ENCODE data around the gene MYMK.

MYMK gene

GRCh38 chr9:133533857-133534256, 9.1 kb upstream of the MYMK start:
- DNase-seq, result no peak

- peak; percentile 67 for DNase-seq
Observed at GRCh38 chr9:133532937-133533668, 8.3 kb upstream of the MYMK start.

- no peak for DNase-seq
Observed at GRCh38 chr9:133531293-133531692, 6.5 kb upstream of the MYMK start.

- DNase-seq, result no peak
Observed at GRCh38 chr9:133529874-133530273, 5.1 kb upstream of the MYMK start.

- no peak for DNase-seq
Observed at GRCh38 chr9:133529457-133529856, 4.7 kb upstream of the MYMK start.

GRCh38 chr9:133528876-133529241, 4.1 kb upstream of the MYMK start:
- DNase-seq, result no peak

- no peak for DNase-seq
Observed at GRCh38 chr9:133528001-133528875, 3.5 kb upstream of the MYMK start.

- DNase-seq, result no peak
Observed at GRCh38 chr9:133527444-133527920, 2.7 kb upstream of the MYMK start.

- DNase-seq, result no peak
Observed at GRCh38 chr9:133526721-133527321, 2.1 kb upstream of the MYMK start.

- DNase-seq, result no peak
Observed at GRCh38 chr9:133525677-133526076, 918 bp upstream of the MYMK start.

- no peak for DNase-seq
Observed at GRCh38 chr9:133524146-133524545, 613 bp downstream of the MYMK start.

- DNase-seq, result no peak
Observed at GRCh38 chr9:133523106-133523505, 1.7 kb downstream of the MYMK start.

- no peak for DNase-seq
Observed at GRCh38 chr9:133522073-133522910, 2.5 kb downstream of the MYMK start.

GRCh38 chr9:133521122-133522072, 3.4 kb downstream of the MYMK start:
- no peak for DNase-seq

GRCh38 chr9:133520121-133520835, 4.5 kb downstream of the MYMK start:
- no peak for DNase-seq

- DNase-seq, result no peak
Observed at GRCh38 chr9:133519693-133520092, 5.1 kb downstream of the MYMK start.

- no peak for DNase-seq
Observed at GRCh38 chr9:133518706-133519449, 5.9 kb downstream of the MYMK start.

- DNase-seq, result no peak
Observed at GRCh38 chr9:133518200-133518599, 6.6 kb downstream of the MYMK start.

GRCh38 chr9:133517711-133518110, 7.0 kb downstream of the MYMK start:
- DNase-seq, result no peak

- no peak for DNase-seq
Observed at GRCh38 chr9:133516961-133517350, 7.8 kb downstream of the MYMK start.

Measured in activated T-cell treated with anti-CD3 and anti-CD28 coated beads for 4 hours (primary cell).